GF-D8 (cell line): ENCODE results near the gene NOP53.

Experiments
- DNase-seq: peaks from one replicate; lab custom pipeline; 2025; lab: John Stamatoyannopoulos, UW

NOP53 gene

GRCh38 chr19:47805313-47805712, 60.0 kb downstream of the NOP53 start:
- no peak for DNase-seq

GRCh38 chr19:47806435-47806834, 61.1 kb downstream of the NOP53 start:
- DNase-seq: no peak
